HG02571 (cell line): ENCODE data around the gene CASTOR1.

Experiments used
- ATAC-seq: cut with Tn5 transposase; IDR thresholded peaks from one replicate; pipeline ENCODE4 v1.9.1; 2021; ENCODE audit warnings: mild to moderate bottlenecking, moderate library complexity; ENCODE audit not compliant: unreplicated experiment

The CASTOR1 gene

DNA sequence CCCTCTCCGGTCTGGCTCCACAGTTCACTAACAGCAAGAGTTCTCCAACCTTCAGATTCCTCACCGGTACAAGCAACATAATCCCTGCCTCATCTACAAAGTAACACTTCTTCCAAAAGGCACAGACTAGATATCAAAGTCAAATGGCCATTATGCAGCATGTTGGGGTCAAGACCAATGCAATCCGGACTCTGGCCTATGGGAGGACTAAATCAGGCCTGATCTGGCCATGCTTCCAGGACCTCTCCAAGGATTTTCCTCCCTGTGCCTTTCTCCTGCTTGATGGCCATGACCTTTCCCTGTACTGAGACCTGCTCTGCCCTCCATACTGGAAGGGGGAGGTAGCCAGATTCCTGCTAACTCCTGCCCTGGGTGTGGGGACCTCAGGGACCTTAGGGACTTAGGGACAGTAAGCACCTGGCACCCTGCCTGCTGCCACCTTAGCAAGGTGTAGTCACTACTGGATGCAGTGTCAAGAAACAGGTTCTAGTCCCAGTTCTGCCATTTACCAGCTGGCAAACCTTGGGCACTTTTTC is 30.8 kb upstream of the CASTOR1 start:
- no peak for ATAC-seq

DNA sequence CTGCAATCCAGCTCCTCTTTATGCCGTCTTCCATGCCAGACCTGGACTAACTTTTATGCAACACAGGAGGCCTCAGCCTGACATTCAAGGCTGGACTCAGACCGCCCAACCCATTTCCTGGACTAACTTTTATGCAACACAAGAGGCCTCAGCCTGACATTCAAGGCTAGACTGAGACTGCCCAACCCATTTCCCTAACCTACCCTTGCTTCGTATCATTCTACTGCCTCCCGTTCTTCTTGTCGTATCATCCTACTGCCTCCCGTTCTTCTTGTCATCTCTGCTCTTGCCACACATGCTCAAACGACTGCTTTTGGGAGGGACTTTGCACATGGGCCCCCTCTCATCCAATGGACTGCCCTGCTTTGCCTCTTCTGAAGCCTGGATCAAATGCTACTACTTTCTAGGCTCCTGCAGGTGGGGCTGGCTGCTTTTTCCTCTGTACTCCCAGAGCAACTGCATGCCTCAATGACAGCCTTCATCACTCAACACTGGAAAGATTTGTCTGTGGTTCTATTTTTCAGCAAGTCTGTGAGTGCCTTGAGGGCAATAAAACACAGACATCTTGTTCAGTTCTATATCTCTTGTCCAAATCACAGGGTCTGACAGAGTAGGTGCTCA is 29.6 kb upstream of the CASTOR1 start:
- no peak for ATAC-seq

DNA sequence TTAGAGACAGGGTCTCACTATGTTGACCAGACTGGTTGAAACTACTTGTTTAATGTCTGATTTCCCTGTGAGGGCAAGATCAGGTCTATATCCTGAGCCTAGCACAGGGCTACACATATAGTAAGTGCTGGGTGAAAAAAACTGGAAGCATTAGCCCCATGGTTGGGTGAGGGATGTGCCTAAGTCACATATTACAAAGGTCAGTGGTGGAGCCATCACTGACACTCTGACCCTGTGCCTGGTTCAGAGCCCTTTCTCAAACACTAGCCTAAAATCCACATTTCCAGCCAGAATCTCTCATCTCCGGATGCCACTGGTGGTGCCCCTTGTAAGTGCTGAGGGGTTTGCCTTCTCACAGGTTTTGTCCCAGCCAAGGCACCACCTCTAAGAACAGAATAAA is 28.5 kb upstream of the CASTOR1 start:
- no peak for ATAC-seq

DNA sequence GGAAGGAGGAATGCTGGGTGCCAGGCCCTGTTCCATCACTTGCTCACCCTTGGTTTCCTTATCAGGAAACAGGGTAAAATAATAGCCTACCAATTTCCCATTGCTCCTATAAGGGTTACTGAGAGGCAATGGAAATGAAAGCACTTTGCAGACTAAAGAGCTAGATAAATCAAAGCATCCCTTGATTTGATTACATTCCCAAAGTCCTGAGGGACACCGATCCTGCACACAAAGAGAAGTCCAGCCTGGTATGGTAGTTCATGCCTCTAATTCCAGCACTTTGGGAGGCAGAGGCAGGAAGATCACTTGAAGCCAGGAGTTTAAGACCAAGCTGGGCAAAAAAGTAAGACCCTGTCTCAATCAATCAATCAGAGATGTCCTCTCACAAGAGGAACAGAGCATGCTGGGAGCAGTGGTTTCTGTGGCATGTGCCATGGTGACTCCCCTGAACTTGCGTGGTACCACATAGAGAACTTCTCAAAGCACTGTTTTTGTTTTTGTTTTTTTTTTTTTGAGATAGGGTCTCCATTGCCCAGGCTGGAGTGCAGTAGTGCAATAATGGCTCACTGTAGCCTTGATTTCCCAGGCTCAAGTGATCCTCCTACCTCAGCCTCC is 26.8 kb upstream of the CASTOR1 start:
- ATAC-seq = no peak

DNA sequence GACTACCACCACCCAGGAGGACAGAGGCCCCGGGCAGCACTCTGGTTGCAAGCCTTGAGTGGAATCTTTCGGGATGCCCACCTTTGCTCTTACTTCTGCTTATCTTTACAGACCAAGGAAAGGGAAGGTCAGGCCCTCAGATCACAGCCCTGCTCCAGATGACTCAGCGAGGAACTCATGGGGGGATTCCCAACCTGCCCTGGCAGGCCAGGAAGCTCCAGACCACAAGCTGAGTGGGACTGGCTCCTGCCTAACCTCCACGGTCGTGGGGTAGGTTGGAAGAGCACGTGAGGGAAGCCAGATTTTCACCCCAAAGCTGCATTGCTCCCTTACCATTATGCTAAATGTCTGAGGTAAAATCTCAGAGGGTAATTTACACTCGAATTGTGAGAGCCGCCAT is 25.6 kb upstream of the CASTOR1 start:
- ATAC-seq = no peak

DNA sequence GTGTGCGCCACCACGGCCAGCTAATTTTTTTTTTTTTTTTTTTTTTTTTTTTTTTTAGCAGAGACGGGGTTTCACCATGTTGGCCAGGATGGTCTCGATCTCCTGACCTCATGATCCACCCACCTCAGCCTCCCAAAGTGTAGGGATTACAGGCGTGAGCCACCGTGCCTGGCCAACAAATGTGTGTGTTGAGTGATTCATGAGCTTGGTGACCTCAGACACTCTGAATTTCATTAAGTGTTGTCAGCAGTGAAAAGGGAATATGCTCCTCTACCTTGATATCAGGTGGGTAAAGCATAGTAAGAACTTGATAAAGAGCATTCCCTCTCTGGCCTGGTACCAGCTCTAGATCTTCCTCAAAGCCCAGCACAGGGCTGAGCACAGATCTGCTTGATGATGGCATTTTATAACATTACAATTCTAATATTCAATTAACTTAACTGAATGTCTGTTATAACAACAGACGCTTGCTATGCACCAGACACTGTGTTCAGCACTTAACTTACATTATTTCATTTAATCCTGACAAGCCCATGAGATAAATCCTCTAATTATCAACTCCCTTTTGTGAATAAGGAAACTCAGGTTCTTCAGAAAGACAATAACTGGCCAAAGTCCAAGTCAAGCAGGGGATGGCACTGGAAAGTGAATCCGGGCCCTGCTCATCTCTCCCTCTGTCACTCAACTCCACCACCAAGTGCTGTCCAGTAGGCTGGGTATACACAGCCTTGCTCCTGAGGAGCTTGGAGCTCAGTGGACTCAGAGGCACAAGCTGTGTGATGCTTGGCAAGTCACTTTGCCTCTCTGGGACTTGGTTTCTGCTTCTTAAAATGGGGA is 24.4 kb upstream of the CASTOR1 start:
- ATAC-seq = no peak

DNA sequence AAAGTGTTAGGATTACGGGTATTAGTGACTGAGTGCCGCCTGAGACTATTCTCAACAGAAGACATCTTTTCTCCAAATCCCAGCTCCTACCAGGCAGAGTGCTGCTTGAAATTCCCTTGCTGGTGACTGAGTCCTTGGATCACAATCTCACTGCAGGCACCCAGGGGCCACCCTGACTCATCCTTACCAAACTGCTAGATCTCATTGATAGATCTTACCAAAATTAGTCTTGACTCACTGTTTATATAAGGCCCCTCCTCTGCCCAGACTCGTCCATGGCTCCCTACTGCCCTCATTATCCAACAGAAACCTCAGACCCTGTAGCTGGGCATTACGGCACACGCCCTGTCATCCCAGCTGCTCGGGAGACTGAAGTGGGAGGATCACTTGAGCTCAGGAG is 22.7 kb upstream of the CASTOR1 start:
- no peak for ATAC-seq

DNA sequence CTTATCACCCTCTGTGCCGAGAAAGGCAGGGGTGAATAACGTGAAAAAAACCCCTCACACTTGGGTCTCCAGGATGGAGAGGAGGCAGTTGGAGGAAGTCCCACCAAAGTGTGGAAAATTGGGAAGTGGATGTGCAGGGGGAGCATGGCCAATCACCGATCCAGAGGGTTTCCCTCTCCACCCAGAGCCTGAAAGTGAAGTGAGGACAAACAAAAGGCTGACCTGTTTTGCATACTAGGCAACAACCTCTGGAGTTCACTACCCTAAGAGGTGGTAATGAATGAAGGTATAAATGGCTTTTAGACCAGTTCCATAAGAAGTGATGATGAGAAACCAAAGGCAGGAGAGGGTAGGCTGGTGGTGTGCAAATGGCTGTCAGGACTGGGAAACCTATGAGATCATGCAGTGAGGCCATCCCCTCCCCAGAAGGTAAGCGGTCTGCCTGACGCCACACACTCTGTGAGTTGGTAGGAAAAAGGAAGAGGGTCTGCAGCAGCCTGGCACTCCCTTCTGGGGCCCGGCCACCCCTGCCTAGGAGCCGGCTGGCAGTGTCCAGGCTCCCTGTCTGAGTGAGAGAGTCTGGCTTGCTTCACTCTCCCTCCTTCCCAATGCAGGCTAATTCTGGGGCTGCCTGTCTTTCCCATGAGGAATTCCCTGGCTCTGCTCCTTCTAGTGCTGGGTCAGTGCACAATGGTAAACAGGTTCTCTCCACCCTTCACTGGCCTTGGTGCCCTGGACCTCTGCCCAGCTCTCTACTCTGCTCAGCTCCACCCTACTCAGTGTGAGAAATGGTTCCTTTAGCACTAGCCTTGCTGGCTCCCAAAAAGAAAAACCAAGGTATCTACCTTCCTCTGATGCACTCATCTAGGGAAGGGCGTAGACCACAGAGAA is 21.8 kb upstream of the CASTOR1 start:
- no peak for ATAC-seq

DNA sequence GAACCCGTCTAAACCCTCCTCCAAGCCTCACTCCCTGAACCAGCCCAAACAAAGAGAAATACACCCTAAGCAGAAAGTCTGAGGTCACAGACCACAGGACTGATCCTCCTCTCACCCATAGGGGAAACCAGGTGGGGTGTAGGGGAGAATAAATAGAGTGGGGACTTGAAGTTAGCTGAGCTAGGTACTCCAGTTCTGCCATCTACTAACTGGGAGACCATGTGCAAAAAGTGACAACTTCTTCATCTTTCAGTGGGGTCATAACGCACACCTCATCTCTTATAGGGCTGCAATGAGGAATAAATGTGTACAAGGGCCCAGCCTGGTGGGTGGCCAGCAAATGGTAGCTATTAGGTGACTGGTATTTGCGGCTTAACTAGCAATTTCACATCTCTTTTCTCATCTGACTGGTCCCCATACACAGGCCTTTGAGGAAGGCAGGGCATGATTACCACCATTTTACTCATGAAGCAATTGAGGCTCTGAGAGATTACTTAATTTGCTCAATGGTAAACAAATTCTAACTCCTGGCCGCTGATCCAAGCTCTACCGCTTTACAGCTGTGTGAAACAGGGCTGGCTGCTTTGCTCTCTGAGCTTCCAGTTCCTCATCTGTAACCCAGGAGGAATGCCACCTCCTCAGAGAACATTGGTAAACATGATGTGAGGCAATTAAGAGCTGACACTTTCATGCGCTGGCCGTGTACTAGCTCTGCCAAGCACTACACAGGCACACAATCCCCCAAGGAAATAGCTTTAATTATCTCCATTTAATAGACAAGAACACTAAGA is 20.8 kb upstream of the CASTOR1 start:
- no peak for ATAC-seq

DNA sequence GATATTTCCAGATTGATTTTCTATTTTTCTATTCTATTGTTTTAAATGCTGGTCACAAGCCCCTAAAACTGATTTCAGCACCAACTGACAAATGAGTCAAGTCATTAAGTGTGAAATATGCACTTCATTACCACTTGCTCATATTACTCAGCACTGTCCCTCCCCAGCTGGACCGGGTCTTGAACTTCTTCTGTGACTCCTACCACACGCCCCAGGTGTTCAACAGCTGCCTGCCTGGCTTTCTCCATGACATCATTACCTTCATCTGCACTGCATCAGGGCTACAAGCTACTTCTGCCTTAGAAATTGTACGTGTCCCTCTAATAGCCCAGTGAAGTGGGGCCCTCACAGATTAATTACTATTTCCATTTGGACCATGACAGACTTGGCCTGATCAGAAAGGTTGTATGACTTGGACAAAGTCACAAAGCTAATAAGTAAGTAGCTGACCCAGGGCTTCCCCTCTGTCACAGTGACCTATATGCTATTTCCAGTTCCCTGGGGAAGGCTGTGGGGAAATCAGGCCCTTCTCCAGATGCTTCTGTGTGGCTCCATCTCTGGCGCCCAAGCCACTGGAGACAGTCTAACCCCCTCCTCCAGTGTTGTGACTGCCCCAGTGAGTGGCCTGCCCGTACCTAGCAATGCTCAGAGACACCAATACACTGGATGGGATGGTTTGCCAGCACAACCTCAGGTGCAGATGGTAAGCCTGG is 19.4 kb upstream of the CASTOR1 start:
- peak; percentile 44 for ATAC-seq

DNA sequence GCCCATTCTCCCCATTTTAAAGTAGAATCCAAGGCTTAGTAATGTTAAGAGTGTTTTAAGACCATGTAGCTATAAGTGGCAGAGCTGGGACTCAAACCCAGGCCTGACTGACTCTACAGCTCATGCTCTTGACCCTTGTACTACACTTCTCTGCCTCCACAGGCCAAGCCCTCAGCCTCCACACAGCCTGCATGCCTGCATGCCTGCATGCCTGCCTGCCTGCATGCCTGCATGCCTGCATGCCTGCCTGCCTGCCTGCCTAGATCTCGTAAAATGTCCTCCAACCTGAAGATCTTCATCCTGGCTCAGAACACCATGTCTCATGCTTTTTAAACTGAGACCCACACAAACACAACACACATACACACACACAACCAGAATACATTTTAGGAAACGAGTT is 18.8 kb upstream of the CASTOR1 start:
- no peak for ATAC-seq

DNA sequence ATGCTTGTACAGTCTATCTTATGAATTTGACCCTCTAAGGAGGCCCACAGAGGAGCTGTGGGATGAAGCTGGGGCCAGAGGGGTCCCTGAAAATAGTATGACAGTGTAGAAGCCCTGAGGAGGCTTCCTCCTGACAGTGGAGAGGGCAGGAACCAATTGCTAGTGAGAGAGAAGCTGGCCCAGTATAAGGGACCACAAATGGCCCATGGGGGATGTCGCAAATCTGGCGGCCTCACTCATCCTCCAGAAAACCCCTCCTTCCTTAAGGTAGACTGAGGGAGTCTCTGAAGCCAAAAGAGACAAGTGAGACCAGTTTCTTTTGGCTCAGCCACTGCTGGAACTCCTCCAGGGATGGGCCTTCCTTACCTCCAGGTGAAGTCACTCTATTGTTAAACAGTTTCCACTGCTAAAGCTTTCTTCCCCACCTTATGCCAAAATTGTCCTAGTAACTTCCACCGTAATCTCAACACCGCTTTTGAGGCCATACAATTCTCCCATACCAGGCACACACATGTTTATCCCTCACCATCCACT is 17.8 kb upstream of the CASTOR1 start:
- no peak for ATAC-seq

DNA sequence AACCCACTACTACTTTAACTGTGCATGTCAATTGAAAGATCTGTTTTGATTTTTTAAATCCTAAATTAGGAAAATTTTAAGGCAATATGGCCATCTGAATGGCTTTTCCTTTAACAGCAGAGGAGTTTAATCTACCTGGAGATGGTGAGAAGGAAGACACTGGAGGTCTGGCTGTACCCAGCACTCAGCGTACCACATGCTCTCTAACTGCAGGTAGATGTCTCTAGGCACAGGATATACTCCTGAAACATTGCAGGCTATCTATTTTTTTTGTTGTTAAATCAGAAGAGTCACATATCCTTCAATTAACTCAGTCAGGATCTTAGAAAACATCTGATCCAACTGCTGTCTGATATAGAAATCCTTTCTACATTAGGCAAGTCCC is 17.3 kb upstream of the CASTOR1 start:
- no peak for ATAC-seq

DNA sequence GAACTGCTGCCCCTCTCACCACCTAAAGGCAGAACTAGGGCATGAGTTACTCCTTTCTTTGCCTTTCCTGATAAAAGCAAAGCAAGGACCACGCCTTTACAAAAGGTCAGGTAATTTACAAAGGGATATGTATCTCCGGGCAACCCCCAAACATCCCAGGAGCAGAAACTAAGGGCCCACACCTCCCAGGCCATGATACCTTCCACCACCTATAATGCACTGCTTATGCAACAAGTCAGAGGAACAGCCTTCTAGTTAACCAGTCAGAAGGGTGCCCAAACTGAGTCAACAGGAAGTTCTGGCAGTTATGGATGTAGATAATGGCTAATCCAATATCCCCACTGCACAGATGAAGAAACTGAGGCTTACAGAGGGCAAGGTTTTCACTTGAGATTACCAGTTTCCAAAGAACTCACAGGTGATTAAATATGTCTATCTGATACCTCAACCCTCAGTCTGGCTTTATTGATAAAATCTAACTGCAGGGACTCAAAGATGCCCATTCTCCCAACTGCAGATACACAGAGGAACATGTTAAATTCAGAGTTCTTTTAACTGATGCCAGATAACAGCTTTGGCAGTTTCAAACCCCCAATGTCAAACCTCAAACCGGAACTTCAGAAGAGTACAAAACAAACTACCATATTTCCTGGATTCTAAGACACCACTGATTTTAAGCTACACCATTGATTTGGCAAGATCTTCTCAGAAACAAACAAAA is 16.8 kb upstream of the CASTOR1 start:
- no peak for ATAC-seq

DNA sequence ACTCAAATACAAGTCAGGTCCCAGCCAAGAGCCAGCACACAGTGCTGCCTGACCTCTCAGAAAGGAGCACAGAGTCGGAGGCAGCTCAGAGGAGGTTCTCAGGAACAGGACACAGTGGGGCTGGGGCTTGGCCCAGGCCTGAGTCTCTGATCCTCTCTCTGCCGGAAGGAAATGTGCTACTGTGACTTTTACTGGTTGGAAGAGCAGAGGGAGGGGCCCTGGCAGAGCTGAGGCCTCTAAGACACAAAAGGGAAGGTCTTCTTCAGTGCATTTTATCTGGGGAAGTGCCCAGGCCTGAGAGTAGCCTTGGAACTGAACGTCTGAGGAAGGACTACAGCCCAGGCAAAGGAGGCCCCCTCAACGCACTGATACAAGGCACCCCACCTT is 16.2 kb upstream of the CASTOR1 start:
- ATAC-seq = no peak

DNA sequence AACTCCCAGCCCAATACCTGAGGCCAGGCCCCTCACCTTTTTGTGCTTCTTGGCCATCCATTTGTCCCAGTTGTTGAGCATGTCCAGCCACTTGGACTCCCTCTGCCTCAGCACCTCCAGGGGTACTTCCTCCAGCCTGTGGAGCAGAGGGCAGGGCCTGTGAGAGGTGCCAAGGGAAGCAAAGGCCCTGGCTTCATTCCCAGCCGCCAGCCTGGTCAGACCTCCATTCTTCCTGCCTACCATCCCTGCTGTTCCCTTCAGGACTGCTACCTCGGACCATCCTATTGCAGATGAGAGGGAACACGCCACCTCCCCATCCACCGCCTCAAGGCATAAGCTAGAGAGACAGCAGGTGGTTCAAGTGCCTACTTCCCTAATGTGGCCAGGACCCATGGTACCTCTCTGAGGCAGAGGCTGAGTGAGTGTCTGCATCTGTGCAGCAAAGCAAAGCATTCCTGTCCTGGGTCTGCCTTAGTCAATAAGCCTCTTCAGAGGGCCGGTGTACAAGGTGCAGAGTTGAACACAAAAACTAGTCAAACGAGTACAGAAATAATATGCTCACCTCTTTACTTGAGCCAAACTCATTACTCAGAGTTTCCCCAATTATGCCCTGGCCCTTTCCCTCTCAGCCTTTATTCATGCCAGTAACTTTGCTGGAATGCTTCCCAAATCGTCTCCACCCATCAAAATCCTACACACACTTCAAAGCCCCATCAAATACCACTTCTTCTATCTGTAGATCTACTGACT is 15.4 kb upstream of the CASTOR1 start:
- ATAC-seq = no peak

DNA sequence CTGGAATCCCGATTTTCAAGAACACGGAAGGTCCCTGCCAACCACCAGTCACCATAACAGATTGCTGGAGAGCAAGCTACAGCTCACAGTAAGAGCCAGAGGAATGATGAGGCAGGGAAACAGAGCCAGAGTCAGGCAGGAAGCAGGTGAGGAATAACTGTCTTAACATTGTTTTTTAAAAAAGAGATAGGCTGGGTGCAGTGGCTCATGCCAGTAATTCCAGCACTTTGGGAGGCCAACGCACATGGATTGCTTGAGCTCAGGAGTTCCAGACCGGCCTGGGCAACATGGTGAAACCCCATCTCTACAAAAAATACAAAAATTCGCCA is 13.5 kb upstream of the CASTOR1 start:
- ATAC-seq = no peak
